ENCODE measurements around the gene CABLES2.

- TF ChIP-seq CTCF (conservative IDR thresholded peaks at IDR 0.05; ENCODE audit: low read depth, low read length) (no peak), MAFK (IDR thresholded peaks at IDR 0.05; ENCODE audit: low read depth, low read length) (no peak), RCOR1 (IDR thresholded peaks at IDR 0.05; ENCODE audit: insufficient replicate concordance, low read length) (no peak), FOS (IDR thresholded peaks at IDR 0.05; ENCODE audit: low read depth, low read length) (no peak)
Measured at GRCh38 chr20:62433658-62434497, 26.8 kb upstream of the CABLES2 start.

All from IMR-90 (cell line).